GM13976 (cell line): ENCODE measurements around the gene NRDC.

Source experiments
- DNase-seq: peaks from one replicate; pipeline ENCODE4 v3.0.0; 2012; ENCODE audit warnings: low spot score
- CTCF ChIP-seq: IDR thresholded peaks from 2 replicates; pipeline ENCODE4 v1.5.1; 2012; ENCODE audit warnings: borderline replicate concordance, mild to moderate bottlenecking; ENCODE audit not compliant: insufficient read depth; ENCODE audit errors: extremely low read depth, missing control alignments, control extremely low read depth
- in situ Hi-C: fragments of 300-500 bp; cut with MboI; formaldehyde crosslinking; loops from one replicate; pipeline ENCODE4 v1.12.0; 2022; ENCODE audit warnings: low sequenced_read_pairs, mixed read lengths, inconsistent platforms; ENCODE audit not compliant: unreplicated experiment

NRDC gene

DNA sequence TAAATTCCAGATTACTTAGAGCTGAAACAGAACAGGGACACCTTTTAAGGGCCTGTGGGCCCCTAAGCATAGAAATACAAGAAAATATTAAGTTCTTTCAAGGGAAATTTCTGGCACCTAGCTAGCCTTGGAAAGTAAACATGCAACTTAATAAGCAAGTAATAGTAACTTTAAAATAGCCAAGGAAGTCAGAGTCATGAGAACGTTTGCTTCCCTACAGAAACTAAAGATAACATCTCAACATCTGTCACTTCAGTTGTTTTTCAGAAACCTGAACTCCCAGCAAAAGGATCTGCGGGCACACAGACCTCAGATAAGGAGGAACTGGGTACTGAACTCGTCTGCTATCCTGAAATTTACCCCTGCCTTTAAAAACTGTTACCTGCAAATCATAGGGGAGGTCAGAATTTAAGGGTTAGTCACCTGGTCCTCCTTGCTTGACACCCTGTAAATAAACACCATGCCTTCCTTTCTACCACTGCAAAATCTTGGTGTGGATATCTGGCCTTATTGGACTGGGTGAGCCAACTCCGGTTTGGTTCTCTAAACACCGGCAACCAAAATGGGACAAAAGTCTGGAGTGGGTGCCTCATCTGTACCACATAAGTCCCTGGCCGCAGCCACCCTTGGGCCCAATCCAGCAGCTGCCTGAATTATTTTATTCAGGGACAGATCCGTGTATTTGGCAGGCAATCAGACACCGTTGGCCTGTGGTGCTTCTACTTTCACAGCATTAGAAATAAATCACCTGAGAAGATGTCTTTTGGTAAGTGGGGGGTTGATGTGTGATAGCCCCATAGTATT, 27.9 kb downstream of the NRDC start:
- in situ Hi-C loops, result no loop called here
- DNase-seq, result no peak
- no peak for TF ChIP-seq CTCF

DNA sequence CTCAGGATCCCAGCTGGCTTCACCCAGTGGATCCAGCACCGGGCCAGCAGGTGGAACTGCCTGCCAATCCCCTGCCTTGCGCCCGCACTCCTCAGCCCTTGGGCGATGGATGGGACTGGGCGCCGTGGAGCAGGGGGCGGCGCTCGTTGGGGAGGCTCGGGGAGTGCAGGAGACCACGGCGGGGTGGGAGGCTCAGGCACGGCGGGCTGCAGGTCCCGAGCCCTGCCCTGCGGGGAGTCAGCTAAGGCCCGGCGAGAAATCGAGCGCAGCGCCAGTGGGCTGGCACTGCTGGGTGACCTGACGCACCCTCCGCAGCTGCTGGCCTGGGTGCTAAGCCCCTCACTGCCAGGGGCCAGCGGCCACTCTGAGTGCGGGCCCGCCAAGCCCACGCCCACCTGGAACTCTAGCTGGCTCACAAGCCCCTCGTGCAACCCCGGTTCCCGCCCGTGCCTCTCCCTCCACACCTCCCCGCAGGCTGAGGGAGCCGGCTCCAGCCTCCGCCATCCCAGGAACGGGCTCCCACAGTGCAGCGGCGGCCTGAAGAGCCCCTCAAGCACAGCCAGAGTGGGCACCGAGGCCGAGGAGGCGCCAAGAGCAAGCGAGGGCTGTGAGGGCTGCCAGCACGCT, 31.1 kb downstream of the NRDC start:
- in situ Hi-C loops, result no loop called here
- no peak for TF ChIP-seq CTCF
- DNase-seq, result no peak

- peak; percentile 51 for DNase-seq
- in situ Hi-C loops, result no loop called here
- TF ChIP-seq CTCF, result no peak
Measured at GRCh38 chr1:51843948-51844347, 34.6 kb downstream of the NRDC start.

DNA sequence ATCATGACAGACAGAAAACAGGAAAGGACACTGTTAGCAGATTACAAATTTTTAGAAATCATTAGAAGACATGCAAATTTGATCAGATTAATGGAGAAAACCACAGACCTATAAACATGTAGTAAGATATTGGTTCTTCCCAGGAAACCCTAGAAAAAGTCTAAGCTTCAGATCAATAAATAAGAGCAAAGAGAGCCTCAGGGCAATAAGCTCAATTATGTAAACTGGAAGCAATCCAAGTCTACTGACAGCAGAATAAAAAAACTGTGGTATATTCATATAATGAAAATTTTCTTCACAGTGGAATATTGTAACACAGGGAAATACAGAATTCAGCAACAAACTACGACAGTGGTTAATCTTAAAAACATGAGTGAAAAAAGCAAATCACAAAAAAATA, 36.3 kb downstream of the NRDC start:
- no peak for TF ChIP-seq CTCF
- DNase-seq, result no peak
- in situ Hi-C loops, result no loop called here

DNA sequence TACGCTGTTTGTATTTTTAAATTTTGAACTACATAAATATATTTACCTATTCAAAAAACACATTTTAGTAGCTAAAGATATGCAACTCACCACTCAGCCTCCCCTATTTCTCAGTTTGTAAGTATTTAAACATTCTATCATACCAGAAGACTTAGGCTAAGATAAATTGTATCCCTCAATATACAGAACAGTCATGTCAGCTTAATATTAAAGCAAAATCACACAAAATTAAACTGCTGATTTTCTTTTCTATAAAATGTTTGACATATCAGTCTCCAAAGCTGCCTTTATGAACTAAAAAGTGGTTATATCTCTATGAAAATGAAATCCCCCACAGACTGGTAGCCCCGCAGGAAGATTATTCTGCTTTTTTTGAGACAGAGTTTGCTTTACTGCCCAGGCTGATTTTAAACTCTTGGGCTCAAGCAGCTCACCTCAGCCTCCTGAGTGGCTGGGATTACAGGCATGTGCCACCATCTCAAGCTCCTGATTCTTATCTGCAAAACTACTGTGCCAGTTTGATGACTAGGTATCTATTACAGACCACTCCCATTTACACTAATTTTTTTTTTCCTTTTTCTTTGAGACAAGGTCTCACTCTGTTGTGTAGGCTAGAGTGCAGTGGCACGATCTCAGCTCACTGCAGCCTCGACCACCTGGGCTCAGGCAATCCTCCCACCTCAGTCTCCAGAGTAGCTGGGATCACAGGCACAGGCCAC, 37.6 kb downstream of the NRDC start:
- DNase-seq, result no peak
- in situ Hi-C loops, result no loop called here
- no peak for TF ChIP-seq CTCF

DNA sequence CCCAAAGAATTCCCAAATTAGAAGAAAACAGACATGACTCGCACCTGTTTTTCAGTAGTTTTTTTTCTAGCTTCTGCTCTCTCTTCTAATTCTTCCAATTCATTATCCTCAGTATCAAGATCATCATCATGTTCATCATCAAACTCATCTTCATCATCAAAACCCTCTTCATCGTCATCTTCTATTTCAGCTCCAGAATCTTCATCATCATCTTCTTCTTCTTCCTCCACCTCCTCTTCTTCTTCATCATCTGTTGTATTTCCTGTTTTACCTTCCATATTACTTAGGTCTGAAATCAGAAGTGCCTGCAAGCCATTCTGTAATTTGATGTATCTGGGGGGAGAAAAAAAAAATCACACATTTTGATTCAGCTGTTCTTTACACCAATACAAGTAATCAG, 38.3 kb downstream of the NRDC start:
- DNase-seq, result no peak
- no peak for TF ChIP-seq CTCF
- in situ Hi-C loops, result no loop called here
